SK-N-SH (cell line): ENCODE results near the gene KCNJ11. TPM values are rescaled to one million over a fixed set of nuclear protein-coding genes. Genes with fewer than 3 reads are reported as not detected.

Source experiments
- CTCF ChIA-PET: fragments of 300-600, 350-600 bp; formaldehyde crosslinking; extraction: SDS; loops from one replicate; lab custom pipeline; 2021; lab: Yijun Ruan, JAX
- POLR2A ChIA-PET: fragments of 350-600 bp; sonication (Branson Sonifier 250); formaldehyde crosslinking; extraction: SDS; loops from one replicate; lab custom pipeline; 2020; ENCODE audit warnings: antibody characterized with exemption, inconsistent platforms; lab: Yijun Ruan, JAX
- DNase-seq: peaks from one replicate; pipeline ENCODE4 v3.0.0; 2012
- H2AFZ ChIP-seq: fragments of 200-600 bp; sonication (generic); 2 replicates; pipeline ENCODE4 v1.8.1; 2016; ENCODE audit warnings: antibody characterized with exemption, mild to moderate bottlenecking, low read depth
- H3F3A ChIP-seq: fragments of 200-600 bp; sonication (generic); replicated peaks from 2 replicates; pipeline ENCODE3; 2016; ENCODE audit warnings: antibody characterized with exemption, mild to moderate bottlenecking; ENCODE audit not compliant: insufficient read depth
- H3K27ac ChIP-seq, 2 experiments: fragments of 200-500 bp in 1 of 2; fragments of 200-600 bp in 1 of 2; sonication (Bioruptor generic) in 1 of 2; sonication (generic), shearing (Covaris generic) in 1 of 2; 2 replicates each; pipeline versions ENCODE4 v1.5.1 to v1.6.1; 2014 to 2016; ENCODE audit warnings: low read depth in 2 of 2, inconsistent platforms in 1 of 2, low read length in 1 of 2, mild to moderate bottlenecking in 1 of 2, mixed read lengths in 1 of 2
- H3K27me3 ChIP-seq: fragments of 200-600 bp; sonication (generic), shearing (Covaris generic); 2 replicates; pipeline ENCODE4 v1.6.1; 2016; ENCODE audit warnings: mixed run types; ENCODE audit not compliant: insufficient read depth
- H3K36me3 ChIP-seq, 2 experiments: fragments of 200-500 bp in 1 of 2; fragments of 200-600 bp in 1 of 2; sonication (Bioruptor generic) in 1 of 2; sonication (generic) in 1 of 2; replicated peaks in 1 of 2; 2 replicates each; pipeline versions ENCODE3 to v1.5.1; 2014 to 2016; ENCODE audit warnings: low read length in 1 of 2, mild to moderate bottlenecking in 1 of 2; ENCODE audit not compliant: insufficient read depth in 2 of 2, control insufficient read depth in 1 of 2
- H3K4me1 ChIP-seq, 2 experiments: fragments of 200-500 bp in 1 of 2; fragments of 200-600 bp in 1 of 2; sonication (Bioruptor generic) in 1 of 2; sonication (generic), shearing (Covaris generic) in 1 of 2; 2 replicates each; pipeline versions ENCODE4 v1.5.1 to v1.6.1; 2014 to 2016; ENCODE audit warnings: low read depth in 1 of 2, low read length in 1 of 2, mixed run types in 1 of 2; ENCODE audit not compliant: insufficient read depth in 2 of 2, control insufficient read depth in 1 of 2
- H3K4me2 ChIP-seq: fragments of 200-600 bp; sonication (generic), shearing (Covaris generic); 2 replicates; pipeline ENCODE4 v1.6.1; 2017; ENCODE audit warnings: mixed run types
- H3K4me3 ChIP-seq, 2 experiments: fragments of 200-500 bp in 1 of 2; fragments of 200-600 bp in 1 of 2; sonication (Bioruptor generic) in 1 of 2; sonication (generic), shearing (Covaris generic) in 1 of 2; 2 replicates each; pipeline versions ENCODE4 v1.5.1 to v1.8.1; 2014 to 2016; ENCODE audit warnings: low read depth in 2 of 2, inconsistent platforms in 1 of 2, low read length in 1 of 2, mild to moderate bottlenecking in 1 of 2, mixed read lengths in 1 of 2, moderate library complexity in 1 of 2
- H3K79me2 ChIP-seq: fragments of 200-600 bp; sonication (generic); 2 replicates; pipeline ENCODE4 v1.8.1; 2017; ENCODE audit warnings: mild to moderate bottlenecking; ENCODE audit not compliant: insufficient read depth
- H3K9ac ChIP-seq: fragments of 200-600 bp; sonication (generic); 2 replicates; pipeline ENCODE4 v1.6.1; 2017; ENCODE audit warnings: mixed run types
- H3K9me2 ChIP-seq: fragments of 200-600 bp; sonication (generic); 2 replicates; pipeline ENCODE4 v1.6.1; 2017; ENCODE audit warnings: mixed run types
- H3K9me3 ChIP-seq: fragments of 200-600 bp; sonication (generic); 2 replicates; pipeline ENCODE4 v1.6.1; 2017; ENCODE audit warnings: mixed run types, mild to moderate bottlenecking, moderate library complexity
- H4K20me1 ChIP-seq: fragments of 200-600 bp; sonication (generic); 2 replicates; pipeline ENCODE4 v1.6.1; 2017; ENCODE audit warnings: mild to moderate bottlenecking, mixed run types; ENCODE audit not compliant: insufficient read depth
- ELF1 ChIP-seq: IDR thresholded peaks from 2 replicates; pipeline ENCODE4 v1.4.0; 2012
- GABPA ChIP-seq: IDR thresholded peaks from 2 replicates; pipeline ENCODE4 v1.4.0; 2012; ENCODE audit warnings: low read depth, mild to moderate bottlenecking
- GATA2 ChIP-seq: sonication (generic); formaldehyde crosslinking; IDR thresholded peaks from 2 replicates; pipeline ENCODE4 v1.5.0; 2020; ENCODE audit warnings: mild to moderate bottlenecking, missing genetic modification reagents
- IRF3 ChIP-seq: fragments of 150-350 bp; IDR thresholded peaks from 2 replicates; pipeline ENCODE4 v1.6.1; 2016; ENCODE audit warnings: mild to moderate bottlenecking, low read depth, low read length
- NFIC ChIP-seq: IDR thresholded peaks from 2 replicates; pipeline ENCODE4 v1.4.0; 2012; ENCODE audit warnings: borderline replicate concordance
- POLR2AphosphoS5 ChIP-seq: IDR thresholded peaks from 2 replicates; pipeline ENCODE4 v1.6.1; 2012; ENCODE audit warnings: low read depth, low read length
- RFX5 ChIP-seq: IDR thresholded peaks from 2 replicates; pipeline ENCODE4 v1.6.1; 2012; ENCODE audit warnings: mild to moderate bottlenecking, improper control_type of control experiment, low read length
- SMC3 ChIP-seq: IDR thresholded peaks from 2 replicates; pipeline ENCODE4 v1.6.1; 2012; ENCODE audit warnings: low read depth, low read length, improper control_type of control experiment
- TCF12 ChIP-seq: IDR thresholded peaks from 2 replicates; pipeline ENCODE4 v1.4.0; 2012
- USF1 ChIP-seq: IDR thresholded peaks from 2 replicates; pipeline ENCODE4 v1.4.0; 2012; ENCODE audit warnings: low read depth, borderline replicate concordance
- WGBS: methylation state at CpG from one replicate; pipeline ENCODE4 v1.1.6; 2017; ENCODE audit warnings: low lambda C conversion rate; 5-methylcytosine and 5-hydroxymethylcytosine counted together
- polyA plus RNA-seq, 3 experiments: library from polyadenylated mRNA; depleted of rRNA; stranded (reverse); fragments of >200 nt; gene quantifications; 2 replicates each; pipeline ENCODE4 v1.2.3, GENCODE V29; 2012
- TF ChIP-seq, protein P1 (sequence below): IDR thresholded peaks from 2 replicates; pipeline ENCODE4 v1.6.1; 2012; ENCODE audit warnings: mild to moderate bottlenecking, low read depth, low read length, moderate library complexity
- TF ChIP-seq, protein P2 (sequence below): IDR thresholded peaks from 2 replicates; pipeline ENCODE4 v1.4.0; 2012; ENCODE audit warnings: low read depth, borderline replicate concordance

KCNJ11 gene
- polyA plus RNA-seq, 1 of the 3 experiments (the other 2 are of a cell fraction), result 0.23 TPM

- 73% methylated on average over 3 of the region's 3 CpGs for WGBS
- H3K9me3 ChIP-seq, result peaks cover 11% of the 10 kb centered on the region
- H3K27me3 ChIP-seq, result no peaks in the 10 kb centered on the region
- no peak for TF ChIP-seq SMC3
- TF ChIP-seq, protein P1, sequence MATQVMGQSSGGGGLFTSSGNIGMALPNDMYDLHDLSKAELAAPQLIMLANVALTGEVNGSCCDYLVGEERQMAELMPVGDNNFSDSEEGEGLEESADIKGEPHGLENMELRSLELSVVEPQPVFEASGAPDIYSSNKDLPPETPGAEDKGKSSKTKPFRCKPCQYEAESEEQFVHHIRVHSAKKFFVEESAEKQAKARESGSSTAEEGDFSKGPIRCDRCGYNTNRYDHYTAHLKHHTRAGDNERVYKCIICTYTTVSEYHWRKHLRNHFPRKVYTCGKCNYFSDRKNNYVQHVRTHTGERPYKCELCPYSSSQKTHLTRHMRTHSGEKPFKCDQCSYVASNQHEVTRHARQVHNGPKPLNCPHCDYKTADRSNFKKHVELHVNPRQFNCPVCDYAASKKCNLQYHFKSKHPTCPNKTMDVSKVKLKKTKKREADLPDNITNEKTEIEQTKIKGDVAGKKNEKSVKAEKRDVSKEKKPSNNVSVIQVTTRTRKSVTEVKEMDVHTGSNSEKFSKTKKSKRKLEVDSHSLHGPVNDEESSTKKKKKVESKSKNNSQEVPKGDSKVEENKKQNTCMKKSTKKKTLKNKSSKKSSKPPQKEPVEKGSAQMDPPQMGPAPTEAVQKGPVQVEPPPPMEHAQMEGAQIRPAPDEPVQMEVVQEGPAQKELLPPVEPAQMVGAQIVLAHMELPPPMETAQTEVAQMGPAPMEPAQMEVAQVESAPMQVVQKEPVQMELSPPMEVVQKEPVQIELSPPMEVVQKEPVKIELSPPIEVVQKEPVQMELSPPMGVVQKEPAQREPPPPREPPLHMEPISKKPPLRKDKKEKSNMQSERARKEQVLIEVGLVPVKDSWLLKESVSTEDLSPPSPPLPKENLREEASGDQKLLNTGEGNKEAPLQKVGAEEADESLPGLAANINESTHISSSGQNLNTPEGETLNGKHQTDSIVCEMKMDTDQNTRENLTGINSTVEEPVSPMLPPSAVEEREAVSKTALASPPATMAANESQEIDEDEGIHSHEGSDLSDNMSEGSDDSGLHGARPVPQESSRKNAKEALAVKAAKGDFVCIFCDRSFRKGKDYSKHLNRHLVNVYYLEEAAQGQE, result no peak
- no peak for TF ChIP-seq NFIC
- TF ChIP-seq, protein P2, sequence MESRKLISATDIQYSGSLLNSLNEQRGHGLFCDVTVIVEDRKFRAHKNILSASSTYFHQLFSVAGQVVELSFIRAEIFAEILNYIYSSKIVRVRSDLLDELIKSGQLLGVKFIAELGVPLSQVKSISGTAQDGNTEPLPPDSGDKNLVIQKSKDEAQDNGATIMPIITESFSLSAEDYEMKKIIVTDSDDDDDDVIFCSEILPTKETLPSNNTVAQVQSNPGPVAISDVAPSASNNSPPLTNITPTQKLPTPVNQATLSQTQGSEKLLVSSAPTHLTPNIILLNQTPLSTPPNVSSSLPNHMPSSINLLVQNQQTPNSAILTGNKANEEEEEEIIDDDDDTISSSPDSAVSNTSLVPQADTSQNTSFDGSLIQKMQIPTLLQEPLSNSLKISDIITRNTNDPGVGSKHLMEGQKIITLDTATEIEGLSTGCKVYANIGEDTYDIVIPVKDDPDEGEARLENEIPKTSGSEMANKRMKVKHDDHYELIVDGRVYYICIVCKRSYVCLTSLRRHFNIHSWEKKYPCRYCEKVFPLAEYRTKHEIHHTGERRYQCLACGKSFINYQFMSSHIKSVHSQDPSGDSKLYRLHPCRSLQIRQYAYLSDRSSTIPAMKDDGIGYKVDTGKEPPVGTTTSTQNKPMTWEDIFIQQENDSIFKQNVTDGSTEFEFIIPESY, result no peak
- TF ChIP-seq POLR2AphosphoS5, result no peak
- no peak for TF ChIP-seq RFX5
- no peak for TF ChIP-seq TCF12
- TF ChIP-seq ELF1, result no peak
- TF ChIP-seq USF1, result no peak
- TF ChIP-seq GABPA, result no peak
- no peak for TF ChIP-seq GATA2
- TF ChIP-seq IRF3, result no peak
- ChIA-PET POLR2A (no interaction called here), CTCF (interaction anchor here (2.0 to 5.1 kb wide), 2 partner anchors 15 kb away, joined by 7 to 32 read pairs; no protein-coding TSS in a partner anchor)
- DNase-seq, result no peak
- no peaks in the 10 kb centered on the region for H4K20me1 ChIP-seq
- no peak overlapping the region for H3K27ac ChIP-seq
- no peak overlapping the region; a peak in 1 of 4 replicates for H3K4me3 ChIP-seq
- H3F3A ChIP-seq, result no peaks in the 10 kb centered on the region
- no peaks in the 10 kb centered on the region for H3K4me1 ChIP-seq
- no peak overlapping the region for H3K4me2 ChIP-seq
- H2AFZ ChIP-seq, result no peak overlapping the region
- H3K79me2 ChIP-seq, result no peaks in the 10 kb centered on the region
- peaks cover 20 to 30% of the 10 kb centered on the region in 2 experiments for H3K36me3 ChIP-seq
- H3K9ac ChIP-seq, result no peak overlapping the region
- no peaks in the 10 kb centered on the region for H3K9me2 ChIP-seq
These were observed 19.9 kb downstream of the KCNJ11 start for GRCh38 chr11:17368551-17368950.
